HL-60 (cell line): ENCODE measurements around the gene DPP10.
"Not testable (repeated sequence)": the region's sequence is repeated elsewhere in the genome, so short reads cannot be mapped to it uniquely, and the experiment has no call there.

ENCODE experiments used
- DNase-seq, 2 experiments: peaks; one replicate each; pipeline ENCODE4 v3.0.0-alpha.2; 2010 to 2020; ENCODE audit warnings: low read depth in 1 of 2, low spot score in 1 of 2
- H3K27ac ChIP-seq: fragments of 250-450 bp; sonication (Bioruptor Pico); replicated peaks from 2 replicates; pipeline ENCODE4 v1.5.1; 2020; ENCODE audit warnings: mild to moderate bottlenecking, moderate library complexity
- H3K27me3 ChIP-seq: fragments of 250-450 bp; sonication (Bioruptor Pico); 2 replicates; pipeline ENCODE4 v1.5.1; 2021; ENCODE audit warnings: mild to moderate bottlenecking, moderate library complexity; ENCODE audit not compliant: insufficient read depth, poor library complexity, severe bottlenecking
- H3K4me3 ChIP-seq: replicated peaks from 2 replicates; pipeline ENCODE4 v1.5.1; 2011; ENCODE audit warnings: mild to moderate bottlenecking, control low read depth, low read length; ENCODE audit not compliant: insufficient read depth
- CTCF ChIP-seq: IDR thresholded peaks from one replicate; pipeline ENCODE4 v1.5.1; 2011; ENCODE audit warnings: low read length, control low read depth, inconsistent platforms; ENCODE audit not compliant: insufficient read depth
- GABPA ChIP-seq: IDR thresholded peaks from 2 replicates; pipeline ENCODE4 v1.6.1; 2012; ENCODE audit warnings: low read depth
- POLR2AphosphoS5 ChIP-seq: IDR thresholded peaks from 2 replicates; pipeline ENCODE4 v1.6.1; 2012; ENCODE audit warnings: low read depth
- REST ChIP-seq: IDR thresholded peaks from 2 replicates; pipeline ENCODE4 v1.6.1; 2012; ENCODE audit warnings: low read depth; ENCODE audit not compliant: insufficient replicate concordance
- SPI1 ChIP-seq: IDR thresholded peaks from 2 replicates; pipeline ENCODE4 v1.6.1; 2012; ENCODE audit warnings: low read depth, mild to moderate bottlenecking, borderline replicate concordance

The DPP10 gene

GRCh38 chr2:115011721-115012120 is 569.3 kb downstream of the DPP10 start:
- H3K27ac ChIP-seq, result no peak overlapping the region
- H3K4me3 ChIP-seq, result no peak overlapping the region

GRCh38 chr2:115022013-115022412 is 579.6 kb downstream of the DPP10 start:
- DNase-seq, H3K27me3 ChIP-seq, H3K27ac ChIP-seq, H3K4me3 ChIP-seq: not testable (repeated sequence)

More at GRCh38 chr2:115011721-115012120, 569.3 kb downstream of the DPP10 start:
- TF ChIP-seq GABPA, result no peak
- TF ChIP-seq REST, result no peak
- no peak for TF ChIP-seq SPI1
- no peak for TF ChIP-seq CTCF
- no peak for TF ChIP-seq POLR2AphosphoS5
- H3K27me3 ChIP-seq, result no peaks in the 10 kb centered on the region
- no peak for DNase-seq

GRCh38 chr2:115034801-115035200 is 592.4 kb downstream of the DPP10 start:
- no peak overlapping the region for H3K27ac ChIP-seq
- H3K4me3 ChIP-seq, result no peak overlapping the region
- DNase-seq, result no peak
- TF ChIP-seq REST (no peak), SPI1 (no peak), CTCF (no peak), POLR2AphosphoS5 (no peak), GABPA (no peak)
- H3K27me3 ChIP-seq, result no peaks in the 10 kb centered on the region

- Histone ChIP-seq H3K4me3 (no peak overlapping the region), H3K27ac (no peak overlapping the region), H3K27me3 (no peaks in the 10 kb centered on the region)
- TF ChIP-seq POLR2AphosphoS5, result no peak
- TF ChIP-seq SPI1, result no peak
- TF ChIP-seq REST, result no peak
- no peak for TF ChIP-seq CTCF
- TF ChIP-seq GABPA, result no peak
- no peak for DNase-seq
These were observed 594.4 kb downstream of the DPP10 start for GRCh38 chr2:115036818-115037217.
